ENCODE results near the gene TENM4.

Gene TENM4

DNA sequence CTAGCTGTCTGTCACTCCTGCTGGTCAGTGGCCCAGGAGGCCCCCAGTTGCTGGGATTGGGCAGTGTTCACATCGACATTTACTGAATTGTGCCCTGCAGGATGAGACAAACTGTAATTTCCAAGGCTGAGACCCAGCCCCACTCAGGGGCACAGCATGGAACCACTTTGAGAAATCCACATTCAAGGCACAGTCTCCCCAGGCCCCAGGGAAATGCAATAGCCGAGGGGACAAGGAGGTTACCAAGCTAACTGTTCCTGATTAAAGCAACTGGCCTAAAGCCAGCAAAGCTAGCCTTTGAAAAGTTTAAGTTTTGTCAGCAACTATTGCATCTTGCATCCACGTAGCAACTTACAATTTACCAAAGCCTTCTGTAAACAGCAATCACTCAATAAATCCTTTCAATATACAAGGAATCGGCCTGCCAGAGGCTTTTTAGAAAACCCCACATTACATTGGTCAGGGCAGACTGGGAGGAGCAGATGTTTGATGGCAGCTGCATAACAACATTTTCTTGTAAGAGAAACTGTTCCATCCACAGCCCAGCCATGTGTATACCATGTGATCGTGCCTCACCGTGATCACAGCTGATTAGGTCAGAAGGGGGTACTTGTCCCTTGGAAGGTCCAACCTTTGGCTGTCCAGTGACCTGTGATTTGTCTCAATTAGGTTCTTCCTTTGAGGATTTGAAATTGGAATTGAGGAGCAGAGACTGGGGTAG, 103.9 kb downstream of the TENM4 start:
- no peak for DNase-seq

DNA sequence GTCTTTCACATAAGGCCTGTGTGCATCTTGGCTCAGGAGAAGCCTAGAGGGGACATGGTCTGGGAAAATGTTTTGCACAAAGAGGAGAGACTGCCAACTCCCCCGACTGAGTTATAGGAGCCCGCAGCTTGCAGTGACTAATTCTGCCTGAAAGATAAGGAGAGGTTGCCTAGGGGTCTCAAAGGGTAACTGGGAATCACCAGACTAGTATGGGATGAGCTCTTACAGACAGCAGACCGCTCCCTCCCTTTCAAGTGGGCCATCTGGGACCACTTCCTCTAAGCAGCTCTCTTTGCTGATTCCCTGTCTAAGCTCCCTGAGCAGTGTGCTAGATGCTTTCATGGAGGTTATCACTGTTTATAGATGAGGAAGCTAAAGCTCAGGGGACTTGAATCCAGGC, 105.1 kb downstream of the TENM4 start:
- DNase-seq, result no peak

DNA sequence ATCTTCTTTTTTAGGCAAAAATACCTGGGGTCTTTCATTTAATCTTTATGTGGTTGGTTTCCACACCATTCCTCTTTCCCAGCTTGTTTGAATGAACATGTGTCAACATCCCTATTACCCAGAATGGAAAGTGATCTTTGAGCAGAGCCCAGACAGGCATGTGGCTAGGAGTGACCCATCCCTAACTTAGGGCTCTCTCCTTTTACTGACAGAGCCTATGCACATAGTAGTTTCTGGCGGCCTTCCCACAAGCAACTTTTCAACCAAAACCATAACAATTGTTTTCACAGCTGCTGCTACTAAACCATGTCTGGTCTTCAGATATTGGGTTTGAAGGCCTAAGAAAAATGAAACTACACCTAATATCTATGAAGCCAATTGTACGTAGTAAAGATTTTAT, 107.5 kb downstream of the TENM4 start:
- no peak for DNase-seq

DNA sequence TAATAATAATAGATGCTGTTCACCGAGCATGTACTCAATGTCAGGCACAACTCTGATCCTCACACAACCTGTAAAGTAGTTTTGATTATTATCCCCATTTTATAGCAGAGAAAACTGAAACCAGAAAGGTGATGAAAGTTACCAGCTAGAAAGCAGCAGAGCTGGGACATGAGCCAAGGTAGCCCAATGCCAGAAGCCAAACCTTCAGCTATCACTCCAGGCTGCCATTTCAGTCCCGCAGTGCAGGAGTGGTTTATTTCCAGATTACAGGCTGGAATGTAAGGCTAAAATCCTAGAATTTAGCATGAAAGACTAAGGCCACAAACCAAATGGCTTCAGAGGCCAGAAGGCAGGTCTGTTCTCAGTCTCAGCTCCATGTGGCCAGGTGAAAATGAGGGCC, 108.8 kb downstream of the TENM4 start:
- no peak for DNase-seq

DNA sequence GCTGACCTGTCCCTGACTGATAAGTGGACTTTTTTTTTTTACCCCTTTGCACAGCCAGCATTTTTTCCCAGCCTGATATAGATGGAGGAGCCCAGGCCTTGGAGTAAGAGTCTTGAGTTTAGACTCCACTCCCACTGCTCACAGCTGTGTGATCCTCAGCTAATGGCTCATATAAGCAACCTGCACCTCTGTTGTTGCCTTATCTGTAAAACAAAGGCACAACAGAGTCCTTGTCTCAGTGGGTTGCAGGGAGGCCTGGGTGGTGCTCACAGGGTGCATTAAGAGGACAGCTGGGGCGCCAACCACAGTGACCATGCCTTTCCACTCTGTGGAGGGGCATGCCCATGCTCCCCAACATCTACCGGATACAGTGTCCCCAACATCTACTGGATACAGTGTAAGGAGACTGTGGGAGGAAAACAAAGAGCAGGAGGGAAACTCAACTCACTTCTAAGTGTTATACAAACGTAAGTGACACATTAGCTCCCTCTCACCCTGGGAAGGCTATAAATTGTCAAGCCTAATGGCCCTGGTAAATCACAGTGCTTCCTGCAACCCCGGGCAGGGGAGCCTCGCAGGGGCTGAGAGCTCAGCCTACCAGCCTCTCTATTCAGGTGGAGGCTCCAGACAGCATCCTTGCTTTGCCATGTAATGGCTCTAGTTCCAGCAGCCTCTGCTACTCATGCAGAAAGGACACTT, 109.5 kb downstream of the TENM4 start:
- DNase-seq, result no peak

DNA sequence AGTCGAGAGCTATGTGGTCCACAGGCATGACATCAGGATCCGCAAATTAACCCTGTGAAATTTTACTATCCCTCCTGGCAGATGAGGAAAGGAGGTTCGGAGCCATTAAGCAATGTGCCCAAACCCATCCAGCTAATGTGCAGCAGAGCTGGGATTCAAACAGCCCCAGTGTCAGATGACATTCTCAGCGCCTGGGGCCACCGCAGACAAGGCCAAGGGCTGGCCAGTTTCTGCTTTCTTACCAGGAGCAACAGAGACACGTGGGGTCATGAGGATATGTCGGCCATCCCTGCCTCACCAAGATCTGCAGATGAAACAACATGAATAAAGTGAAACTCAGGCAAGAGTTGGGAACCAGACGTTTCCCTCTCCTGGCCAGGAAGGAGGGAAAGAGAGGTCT, 110.2 kb downstream of the TENM4 start:
- DNase-seq, result no peak

DNA sequence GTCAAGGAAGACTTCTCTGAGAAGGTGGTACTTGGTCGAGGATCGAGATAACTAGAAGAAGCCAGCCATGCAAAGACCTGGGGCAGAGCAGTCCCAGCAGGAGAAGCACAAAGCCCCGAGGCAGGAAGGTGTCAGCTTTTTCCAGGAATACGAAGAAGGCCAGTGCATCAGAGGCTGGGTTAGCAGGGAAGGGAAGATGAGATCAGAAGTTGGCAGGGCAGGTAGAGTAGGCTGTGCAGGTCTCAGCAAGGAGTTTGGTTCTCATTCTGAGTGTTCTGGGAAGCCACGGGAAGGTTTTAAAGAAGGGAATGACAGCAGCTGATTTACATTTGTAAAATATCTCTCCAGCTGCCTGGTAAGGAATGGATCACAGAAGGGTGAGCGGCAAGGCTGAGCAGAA, 111.3 kb downstream of the TENM4 start:
- DNase-seq, result no peak

DNA sequence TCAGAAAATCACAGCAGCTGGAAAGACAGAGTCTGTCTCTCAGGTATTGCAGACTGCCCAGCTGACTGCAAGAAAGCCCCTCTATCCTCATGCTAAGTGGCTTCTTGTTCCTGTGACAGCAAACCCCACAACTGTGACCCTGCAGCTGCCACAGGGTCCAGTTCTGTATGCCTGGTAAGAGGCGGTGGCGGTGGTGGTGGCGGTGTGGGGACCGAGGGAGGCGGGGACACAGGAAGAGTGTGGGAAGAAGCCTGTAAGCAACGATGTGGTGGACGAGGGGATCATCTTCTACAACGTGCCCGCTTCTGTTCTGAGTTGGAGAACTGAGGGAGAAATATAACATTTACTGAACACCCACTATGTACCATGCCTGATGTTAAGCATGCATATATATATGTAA, 112.4 kb downstream of the TENM4 start:
- DNase-seq, result no peak

DNA sequence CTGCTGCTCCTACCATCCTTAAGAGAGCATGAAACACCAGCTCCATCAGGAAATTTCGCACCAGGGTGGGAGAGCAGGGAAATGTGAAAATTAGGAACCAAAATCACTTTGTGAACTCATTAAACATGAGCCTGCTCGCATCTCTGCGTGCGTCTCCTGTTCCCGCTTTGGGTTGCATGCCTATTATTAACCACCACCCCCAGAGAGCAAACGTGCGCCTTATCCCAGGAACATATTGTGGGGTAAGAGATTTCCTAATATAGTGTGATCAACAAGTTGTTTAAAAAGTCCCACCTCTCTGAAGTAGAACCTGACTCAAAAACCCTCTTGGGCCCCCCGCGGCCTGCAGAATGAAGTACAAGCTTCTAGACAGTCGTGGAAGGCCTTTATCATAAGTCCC, 115.0 kb downstream of the TENM4 start:
- DNase-seq, result no peak

DNA sequence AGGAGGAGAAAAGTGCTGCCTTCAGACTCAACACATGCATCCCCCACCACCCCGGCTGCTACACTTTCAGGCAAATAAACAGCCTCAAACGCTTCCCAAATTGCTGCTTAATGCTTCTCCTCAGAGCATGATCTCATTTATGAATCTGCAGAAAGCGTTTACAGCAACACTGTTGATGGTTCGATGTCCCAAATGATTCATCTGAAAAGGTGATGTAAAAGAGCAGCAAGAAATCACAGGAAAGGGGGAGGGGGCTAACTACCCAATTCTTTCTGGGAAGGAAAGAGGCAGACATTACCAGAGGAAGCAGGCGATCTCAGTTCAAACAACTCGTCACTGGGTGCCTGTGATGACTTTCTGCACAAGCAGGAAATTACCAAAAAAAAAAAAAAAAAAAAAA, 119.6 kb downstream of the TENM4 start:
- DNase-seq, result no peak

DNA sequence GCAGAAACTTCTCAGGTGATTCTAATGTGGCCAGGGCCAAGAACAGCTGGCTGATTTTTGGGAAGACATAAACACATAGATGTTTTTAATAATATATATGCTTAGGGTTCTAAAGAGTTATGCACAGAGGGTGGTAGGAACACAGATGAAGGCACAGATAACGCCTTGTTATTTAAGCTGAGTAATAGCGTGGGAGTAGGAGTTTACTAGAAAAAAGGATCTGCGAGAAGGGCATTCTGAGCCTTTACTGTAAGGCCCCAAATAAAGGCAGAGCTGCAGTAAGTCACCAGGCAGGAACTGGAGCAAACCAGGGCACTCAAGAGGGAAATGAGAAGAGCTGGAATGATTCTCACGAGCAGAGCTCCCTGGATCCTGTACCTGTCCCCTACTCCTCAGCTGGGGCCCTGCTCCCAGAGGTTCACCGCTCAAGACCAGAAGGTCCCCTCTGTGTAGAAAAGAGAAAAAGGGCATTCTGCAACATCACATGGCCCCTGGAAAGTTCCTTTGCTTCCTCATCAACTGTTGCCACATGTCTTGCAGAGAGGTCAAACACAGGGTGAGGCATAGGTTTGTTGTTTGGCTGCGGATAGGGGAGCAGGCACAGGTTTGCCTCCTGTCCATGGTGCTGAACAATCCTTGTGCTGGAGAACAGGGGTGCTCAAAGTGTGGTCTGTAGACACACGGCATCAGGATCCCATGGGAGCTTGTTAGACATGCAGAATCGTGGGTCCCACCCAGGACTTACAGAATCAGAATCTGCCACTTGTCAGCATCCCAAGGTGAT, 125.7 kb downstream of the TENM4 start:
- no peak for DNase-seq

DNA sequence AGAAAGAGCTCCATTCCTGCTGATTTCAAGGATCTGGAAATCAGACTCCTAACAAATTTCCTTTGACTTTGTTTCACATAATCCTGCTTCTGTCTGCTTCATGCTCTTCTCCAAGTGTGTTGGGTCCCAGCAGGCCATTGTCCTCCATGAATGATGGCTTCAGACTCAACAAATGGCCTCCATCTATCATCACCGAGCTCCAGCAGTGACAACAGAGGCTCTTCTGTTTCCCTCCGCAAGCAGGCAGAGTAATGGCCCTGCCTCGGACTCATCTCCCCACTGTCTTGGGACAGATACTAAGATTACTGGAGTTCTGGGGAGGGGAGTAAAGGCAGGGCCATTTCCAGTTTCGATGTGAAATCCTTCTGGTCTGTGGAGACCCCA, 127.3 kb downstream of the TENM4 start:
- no peak for DNase-seq

DNA sequence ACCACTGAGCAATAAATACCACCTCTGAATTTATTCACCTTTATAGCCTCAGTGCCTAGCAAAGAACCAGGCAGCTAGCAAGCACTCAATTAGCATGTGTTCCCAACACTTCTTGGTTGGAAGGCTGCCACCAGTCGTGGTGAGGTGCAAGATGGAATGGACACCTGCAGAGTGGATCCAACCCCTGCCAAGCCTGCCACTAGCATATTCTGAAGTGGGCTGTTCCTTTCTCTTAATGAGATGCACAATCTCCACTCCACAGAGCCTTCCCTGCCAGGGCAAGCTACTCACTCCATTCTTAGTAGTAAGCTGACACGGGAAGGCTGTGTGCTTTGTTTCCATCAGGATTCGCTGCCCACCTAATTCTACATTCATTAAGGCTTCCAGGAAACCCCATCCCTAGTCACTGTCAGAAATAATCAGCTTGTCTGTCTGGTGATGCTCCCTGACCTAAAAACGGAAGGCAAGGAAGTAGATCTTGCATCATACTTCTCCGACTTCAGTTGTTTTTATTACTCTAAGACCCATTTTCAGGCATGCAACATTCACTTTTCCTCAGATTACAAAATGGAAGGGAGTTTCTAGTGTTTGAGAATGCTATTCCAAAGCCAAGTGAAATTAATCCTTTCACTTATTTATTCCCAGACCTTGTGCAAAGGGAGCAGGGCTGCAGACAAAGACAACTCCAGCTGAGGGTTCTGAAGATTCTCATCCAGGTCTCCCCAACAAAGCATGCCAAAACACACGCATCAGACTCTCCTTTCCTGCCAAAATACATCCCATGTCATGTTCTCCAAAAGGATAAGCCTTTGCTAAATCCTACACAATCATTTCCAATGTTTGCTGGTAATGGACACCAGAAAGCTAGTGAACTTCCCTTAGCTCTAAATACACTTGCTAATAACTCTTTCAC, 128.0 kb downstream of the TENM4 start:
- no peak for DNase-seq

DNA sequence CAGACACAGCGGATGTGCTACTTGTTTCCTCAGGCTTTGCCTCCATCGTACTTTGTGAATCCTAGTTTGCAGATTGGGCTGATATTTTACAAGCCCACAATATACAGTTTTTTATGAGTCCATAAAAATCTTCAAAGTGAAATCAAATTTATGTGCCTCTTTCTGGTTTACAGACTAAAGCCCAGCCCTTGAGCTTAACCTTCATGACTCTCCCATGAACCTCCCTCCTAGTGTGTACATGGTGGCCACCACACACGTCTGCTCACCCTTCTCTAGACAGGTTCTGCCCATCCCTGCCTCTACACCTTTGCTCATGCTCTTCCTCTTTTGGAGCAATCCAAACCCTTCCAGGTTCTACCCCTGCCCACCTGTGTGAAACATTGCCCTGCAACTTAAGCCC, 129.4 kb downstream of the TENM4 start:
- DNase-seq, result no peak

DNA sequence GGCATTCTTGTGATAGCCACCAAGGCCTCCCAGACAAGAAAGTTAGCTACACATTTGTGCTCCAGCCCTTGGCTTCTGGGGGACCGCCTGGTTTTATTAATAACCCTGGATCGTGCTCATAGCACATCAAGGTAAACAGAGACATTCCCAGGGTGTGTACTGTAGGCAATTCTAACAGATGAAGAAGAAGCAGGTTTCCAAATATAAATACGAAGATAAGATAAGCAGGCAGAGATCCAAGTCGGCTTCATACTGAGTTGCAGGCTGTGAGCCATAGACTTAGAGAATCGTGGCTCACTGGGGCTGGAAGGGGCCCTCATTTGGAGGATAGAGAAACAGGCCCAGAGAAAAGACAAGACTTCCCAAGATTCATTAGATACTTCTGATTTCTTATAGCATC, 131.4 kb downstream of the TENM4 start:
- DNase-seq, result no peak

DNA sequence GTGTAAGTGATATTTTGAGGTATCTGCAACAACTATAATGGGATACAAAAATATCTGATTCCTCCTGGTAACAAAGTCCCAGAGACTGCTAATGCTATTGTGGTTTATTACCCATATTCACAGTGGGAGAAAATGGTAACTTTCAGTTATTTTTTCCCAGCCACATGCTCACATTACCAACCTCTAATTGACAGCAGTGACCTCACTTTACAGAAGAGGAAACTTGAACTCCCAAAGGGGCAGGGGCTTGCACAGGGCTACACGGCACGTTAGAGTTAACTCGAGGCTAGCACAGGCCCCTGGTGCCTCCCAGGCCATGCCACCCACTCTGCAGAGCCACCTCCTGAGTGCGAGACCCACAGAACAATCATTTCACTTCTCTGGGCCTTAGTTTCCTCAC, 132.4 kb downstream of the TENM4 start:
- DNase-seq, result no peak

DNA sequence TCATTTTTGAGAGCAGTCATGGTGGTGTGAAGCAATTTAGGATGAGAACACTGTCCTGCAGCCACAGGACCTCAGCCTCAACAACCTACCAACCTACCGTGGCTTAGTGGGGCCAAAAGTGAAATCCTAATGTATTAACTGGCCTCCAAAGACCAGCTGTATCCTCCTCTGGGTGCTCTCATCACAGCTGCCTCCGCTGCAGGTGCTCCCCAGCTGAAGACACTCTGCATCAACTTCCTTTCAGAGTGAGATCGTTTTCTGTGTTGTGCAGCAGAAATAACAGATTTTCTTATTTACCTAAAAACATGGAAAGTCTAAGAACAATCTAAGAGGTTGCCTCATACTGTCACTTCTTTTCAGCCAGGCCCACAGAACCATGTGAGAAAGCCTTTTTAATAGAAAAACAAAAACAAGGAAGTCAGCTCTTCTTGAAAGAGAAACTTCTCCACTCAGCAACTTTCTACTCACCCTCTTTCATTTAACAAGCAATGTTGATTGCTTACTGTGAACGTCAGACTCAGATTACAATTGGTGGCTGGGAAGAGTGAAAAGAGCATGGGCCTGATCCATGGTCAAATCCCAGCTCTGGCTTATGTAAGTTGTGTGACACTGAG, 136.1 kb downstream of the TENM4 start:
- no peak for DNase-seq

DNA sequence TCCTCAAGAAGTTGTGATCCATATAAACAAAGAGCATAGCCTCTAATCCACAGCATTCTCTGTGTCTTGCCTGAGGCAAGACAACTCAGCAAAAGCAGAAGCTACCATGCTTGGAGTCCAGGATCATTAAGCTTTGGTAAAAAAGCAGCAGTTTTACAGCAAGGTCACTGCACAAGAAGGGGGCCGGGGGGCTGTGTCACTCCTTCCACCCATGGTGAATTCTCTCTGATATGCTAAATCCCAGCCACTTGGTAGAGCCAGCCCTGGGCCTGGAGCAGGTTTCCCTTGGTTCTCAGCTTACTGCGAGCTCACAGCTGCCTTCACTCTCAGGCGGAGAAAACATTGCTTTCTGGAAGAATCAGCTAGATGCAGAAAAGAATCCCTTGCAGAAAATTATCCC, 144.7 kb downstream of the TENM4 start:
- no peak for DNase-seq

DNA sequence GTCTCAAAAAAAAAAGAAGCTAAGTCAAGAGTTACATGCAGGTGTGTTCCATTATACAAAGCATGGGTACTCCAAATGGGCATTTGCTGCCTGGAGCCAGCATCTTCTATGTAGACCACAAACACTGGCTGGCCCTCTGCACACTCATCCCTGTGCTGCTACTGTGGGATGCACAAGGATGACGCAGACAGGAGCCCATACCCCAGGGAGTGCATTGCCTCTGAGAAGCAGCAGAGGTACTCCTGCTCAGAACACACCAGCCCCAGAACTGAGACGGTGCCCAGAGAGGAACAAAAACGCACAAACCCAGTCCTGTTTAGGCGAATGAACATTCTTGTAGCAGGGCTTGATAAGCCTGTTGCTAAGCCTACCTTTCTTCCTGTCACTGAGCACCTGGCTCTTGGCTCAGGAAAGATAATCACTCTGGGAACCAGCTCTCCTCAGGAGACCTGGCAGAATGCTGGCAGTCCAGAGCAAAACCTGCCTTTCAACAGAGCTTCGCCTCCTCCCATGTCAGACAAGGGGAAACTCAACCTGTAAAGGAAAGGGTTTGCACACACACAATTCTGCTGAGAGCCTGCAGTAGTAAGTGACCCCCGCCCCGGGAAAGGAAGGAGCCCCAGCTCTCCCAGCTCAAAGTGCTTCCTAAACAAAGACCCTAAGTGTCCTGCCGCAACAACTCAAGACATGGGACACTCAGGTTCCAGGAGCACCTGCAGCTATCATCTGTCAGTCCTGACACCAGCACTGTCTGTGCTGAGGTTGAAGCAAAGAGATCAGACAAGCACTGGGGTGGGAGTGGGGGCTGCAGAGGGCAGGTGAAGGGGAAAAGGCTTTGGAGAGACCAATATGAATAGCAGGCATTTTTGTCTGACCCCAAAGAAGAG, 145.7 kb downstream of the TENM4 start:
- no peak for DNase-seq

DNA sequence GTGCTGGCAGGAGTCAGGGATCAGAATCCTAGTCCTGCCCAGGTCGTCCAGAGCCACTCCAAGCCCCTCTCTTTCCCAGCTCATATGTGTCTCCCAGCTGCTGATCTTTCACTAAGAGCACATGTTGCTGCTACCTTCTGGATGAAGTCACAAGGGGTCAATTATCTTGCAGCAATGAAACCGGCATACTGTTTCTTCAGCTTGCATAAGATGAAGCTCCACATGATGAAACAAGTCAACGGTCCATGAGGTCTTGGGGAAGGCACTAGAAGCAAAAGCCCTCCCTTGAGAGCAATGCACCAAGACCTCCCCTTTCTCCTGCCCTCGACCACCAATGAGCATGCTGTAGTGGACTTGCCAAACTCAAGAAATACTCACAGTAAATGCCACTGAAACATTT, 148.9 kb downstream of the TENM4 start:
- DNase-seq, result no peak

DNA sequence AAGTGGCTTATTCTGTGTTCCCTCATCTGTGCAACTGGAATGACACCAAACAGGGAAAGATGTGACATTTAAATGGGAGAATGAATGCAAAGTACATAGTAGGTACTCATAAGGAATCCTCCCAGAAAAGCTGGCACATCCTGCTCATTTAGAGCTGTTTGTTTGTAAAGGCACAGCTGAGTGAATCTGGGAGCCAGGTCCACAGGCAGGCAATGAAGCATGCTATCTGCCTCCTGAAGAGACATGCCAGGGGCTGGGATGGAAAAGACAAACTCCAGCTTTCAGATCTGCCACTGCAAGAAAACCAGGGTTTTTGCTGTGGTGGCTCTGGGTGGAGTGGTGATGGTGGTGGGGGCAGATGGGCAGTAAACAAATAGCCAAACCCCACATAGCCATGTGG, 150.1 kb downstream of the TENM4 start:
- DNase-seq, result no peak

DNA sequence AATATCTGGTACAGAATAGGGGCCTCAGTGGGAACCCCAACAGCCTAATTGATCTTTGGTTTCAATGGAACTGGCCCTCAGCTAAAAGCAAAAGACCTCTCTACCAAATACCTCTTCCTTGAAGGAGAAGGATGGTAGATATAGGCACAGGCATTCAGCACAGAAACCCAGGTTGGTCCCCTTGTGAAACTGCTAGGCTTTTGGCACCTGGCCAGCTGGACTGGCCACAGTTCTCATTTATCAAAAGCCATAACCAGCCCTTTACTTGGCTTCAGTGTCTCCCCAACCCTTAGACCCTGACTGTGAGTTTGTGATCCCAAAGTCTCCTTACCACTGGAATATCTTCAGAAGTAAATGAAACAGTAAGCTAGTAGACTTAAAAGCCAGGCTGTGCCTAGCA, 152.9 kb downstream of the TENM4 start:
- DNase-seq, result no peak
